GM18867 (cell line): ENCODE data around the gene ATF7IP2.
"Not testable (repeated sequence)": the region's sequence is repeated elsewhere in the genome, so short reads cannot be mapped to it uniquely, and the experiment has no call there.

Experiments used
- ATAC-seq: cut with Tn5 transposase; IDR thresholded peaks from one replicate; pipeline ENCODE4 v1.9.1; 2021; ENCODE audit warnings: mild to moderate bottlenecking, moderate library complexity; ENCODE audit not compliant: unreplicated experiment

The ATF7IP2 gene

GRCh38 chr16:10371592-10371991 lies 14.3 kb upstream of the ATF7IP2 start:
- no peak for ATAC-seq

DNA sequence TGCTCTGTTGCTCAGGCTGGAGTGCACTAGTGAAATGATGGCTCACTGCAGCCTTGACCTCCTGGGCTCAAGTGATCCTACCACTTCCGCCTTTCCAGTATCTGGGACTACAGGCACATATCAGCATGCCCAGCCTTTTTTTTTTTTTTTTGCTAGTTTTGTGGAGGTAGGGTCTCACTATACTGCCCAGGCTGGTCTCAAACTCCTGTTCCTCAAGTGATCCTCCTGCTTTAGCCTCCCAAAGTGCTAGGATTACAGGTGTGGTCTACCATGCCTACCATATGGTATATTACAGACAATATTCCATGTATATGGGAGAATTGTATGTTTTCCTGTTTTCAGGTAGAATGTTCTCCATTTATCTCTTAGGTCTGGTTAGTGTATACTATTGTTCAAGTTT lies 12.3 kb upstream of the ATF7IP2 start:
- no peak for ATAC-seq

DNA sequence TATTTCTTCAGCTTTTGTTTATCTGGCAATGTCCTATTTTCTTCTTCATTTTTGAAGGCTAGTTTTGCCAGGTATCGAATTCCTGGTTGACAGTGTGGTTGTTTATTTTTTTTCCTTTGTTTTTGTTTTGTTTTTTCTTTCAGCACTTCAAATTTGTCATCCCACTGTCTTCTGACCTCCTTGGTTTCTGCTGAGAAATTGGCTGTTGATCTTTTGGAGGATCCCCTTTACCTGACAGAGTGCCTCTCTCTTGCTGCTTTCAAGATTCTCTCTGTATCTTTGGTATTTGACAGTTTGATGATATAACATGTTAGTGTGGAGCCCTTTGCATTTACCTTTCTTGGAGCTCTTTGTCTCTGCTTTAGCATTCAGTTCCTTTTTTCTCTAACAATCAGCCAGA lies 9.6 kb upstream of the ATF7IP2 start:
- ATAC-seq: no peak

DNA sequence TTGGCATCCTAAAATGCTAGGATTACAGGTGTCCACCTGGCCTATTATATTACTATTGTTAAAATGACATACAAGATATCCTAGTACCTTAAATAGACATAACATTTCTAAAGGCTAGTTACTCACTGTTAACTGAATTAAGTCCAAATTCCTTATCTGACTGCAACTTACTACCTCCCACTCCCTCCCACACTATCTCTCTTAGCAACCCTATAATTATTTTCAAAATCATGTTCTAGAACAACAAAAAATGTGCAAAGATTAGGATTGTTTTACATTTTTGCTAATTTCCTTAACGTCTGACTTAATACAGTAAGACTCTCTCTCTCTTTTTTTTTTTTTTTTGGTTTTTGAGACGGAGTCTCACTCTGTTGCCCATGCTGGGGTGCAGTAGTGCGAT lies 2.2 kb upstream of the ATF7IP2 start:
- ATAC-seq: no peak

DNA sequence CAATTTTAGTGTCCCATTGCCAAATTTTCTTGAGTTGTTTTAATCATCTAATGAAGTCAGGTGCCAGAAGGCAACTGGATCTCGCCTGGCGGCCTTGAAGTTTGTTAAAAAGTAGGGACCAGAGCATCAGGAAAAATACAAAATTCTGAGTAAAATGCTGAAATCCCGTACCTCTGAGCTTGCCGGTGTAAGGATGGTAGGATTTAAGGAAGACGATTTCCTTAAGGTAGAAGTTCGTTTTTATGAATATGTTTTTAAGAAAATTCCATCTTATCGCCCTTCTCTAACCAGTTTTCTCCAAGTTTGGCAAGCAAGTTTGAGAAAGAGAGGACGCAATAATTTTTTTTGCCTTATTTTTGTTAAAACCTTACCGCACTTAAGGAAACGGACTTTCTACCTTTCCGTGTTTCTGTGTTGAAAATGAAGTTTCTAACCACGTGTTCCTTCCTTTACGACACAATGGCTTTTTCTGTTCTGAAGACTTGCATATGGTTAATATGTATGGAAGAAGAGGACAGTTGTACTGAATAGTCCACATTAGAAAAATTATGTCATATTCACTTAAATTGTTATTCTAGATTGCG lies 748 bp downstream of the ATF7IP2 start:
- no peak for ATAC-seq

GRCh38 chr16:10387188-10387617 lies 1.3 kb downstream of the ATF7IP2 start:
- ATAC-seq: no peak

DNA sequence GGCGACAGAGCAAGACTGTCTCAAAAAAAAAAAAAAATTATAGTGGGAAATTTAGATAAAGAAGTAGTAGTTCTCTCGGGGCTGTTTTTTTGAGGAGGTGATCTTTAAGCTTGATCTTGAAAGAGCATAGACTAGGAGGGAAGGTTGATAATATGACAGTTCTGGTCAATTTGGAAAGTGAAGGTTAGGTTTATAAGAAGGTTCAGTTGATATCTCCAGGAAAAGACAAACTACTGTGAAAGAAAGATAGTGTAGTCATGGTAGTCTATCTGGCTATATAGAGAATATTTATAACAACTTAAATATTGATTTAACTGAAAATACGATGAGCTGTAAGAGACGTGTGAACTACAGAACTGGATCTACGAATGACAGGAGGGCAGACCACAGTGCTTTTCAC lies 3.1 kb downstream of the ATF7IP2 start:
- no peak for ATAC-seq

GRCh38 chr16:10390330-10390729 lies 4.5 kb downstream of the ATF7IP2 start:
- ATAC-seq: no peak

DNA sequence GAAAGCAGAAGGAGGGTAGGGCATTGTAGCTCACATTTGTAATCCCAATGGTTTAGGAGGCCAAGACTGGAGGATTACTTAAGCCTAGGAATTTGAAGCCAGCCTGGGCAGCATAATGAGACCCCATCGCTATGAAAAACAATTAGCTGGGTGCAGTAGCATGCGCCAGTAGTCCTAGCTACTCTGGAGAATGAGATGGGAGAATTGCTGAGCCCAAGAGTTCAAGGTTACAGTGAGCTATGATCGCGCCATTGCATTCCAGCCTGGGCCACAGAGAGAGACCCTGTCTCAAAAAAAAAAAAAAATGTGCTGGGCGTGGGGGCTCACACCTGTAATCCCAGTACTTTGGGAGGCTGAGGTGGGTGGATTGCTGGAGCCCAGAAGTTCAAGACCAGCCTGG lies 5.0 kb downstream of the ATF7IP2 start:
- ATAC-seq: no peak

GRCh38 chr16:10391339-10391738 lies 5.5 kb downstream of the ATF7IP2 start:
- ATAC-seq: no peak

- no peak for ATAC-seq
Observed at GRCh38 chr16:10402975-10403374, 17.1 kb downstream of the ATF7IP2 start.

GRCh38 chr16:10405386-10405939 lies 19.6 kb downstream of the ATF7IP2 start:
- ATAC-seq: no peak

DNA sequence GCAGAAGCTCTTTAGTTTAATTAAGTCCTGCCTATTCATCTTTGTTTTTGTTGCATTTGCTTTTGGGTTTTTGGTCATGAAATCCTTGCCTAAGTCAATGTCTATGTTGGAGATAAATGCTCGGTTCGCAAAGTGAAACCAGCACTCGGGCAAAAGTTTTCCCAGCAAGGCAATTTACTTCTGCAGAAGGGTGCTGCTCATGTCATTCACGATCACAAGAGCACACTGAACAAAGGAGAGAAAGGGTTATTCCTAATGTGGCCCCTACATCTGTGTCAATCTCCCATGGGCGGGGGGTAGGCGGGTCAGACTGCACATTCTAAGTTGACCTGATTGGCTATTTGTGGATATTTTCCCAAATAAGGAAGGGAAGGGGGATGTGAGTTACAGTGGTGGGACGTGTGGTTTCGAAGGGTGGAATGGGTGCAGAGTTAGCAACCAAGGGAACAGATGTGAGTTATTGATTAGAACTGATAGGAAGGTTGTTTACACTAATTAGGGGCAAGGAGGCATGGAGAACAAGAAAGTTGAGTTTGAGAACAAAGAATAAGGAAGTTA lies 23.0 kb downstream of the ATF7IP2 start:
- no peak for ATAC-seq

DNA sequence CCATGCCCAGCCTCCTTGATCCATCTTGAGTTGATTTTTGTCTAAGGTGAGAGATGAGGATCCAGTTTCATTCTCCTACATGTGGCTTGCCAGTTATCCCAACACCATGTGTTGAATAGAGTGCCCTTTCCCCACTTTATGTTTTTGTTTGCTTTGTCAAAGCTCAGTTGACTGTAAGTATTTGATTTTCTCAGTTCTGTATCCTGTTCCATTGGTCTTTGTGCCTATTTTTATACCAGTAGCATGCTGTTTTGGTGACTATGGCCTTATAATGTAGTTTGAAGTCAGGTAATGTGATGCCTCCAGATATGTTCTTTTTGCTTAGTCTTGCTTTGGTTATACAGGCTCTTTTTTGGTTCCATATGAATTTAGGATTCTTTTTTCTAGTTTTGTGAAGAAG lies 23.9 kb downstream of the ATF7IP2 start:
- ATAC-seq: not testable (repeated sequence)

- ATAC-seq: no peak
Observed at GRCh38 chr16:10410469-10410868, 24.6 kb downstream of the ATF7IP2 start.

DNA sequence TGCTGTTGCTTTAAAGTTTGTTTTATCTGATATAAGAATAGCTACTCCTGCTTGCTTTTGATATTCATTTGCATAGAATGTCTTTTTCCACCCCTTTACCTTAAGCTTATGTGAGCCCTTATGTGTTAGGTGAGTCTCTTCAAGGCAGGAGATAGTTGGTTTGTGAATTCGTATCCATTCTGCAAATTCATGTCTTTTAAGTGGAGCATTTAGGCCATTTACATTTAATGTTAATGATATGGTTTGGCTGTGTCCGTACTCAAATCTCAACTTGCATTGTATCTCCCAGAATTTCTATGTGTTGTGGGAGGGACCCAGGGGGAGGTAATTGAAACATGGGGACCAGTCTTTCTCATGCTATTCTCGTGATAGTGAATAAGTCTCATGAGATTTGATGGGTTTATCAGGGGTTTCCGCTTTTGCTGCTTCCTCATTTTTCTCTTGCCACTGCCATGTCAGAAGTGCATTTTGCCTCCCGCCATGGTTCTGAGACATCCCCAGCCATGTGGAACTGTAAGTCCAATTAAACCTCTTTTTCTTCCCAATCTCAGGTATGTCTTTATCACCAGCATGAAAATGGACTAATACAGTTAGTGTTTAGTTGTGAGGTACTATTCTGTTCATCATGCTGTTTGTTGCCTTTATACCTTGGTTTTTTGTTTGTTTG lies 27.2 kb downstream of the ATF7IP2 start:
- no peak for ATAC-seq

DNA sequence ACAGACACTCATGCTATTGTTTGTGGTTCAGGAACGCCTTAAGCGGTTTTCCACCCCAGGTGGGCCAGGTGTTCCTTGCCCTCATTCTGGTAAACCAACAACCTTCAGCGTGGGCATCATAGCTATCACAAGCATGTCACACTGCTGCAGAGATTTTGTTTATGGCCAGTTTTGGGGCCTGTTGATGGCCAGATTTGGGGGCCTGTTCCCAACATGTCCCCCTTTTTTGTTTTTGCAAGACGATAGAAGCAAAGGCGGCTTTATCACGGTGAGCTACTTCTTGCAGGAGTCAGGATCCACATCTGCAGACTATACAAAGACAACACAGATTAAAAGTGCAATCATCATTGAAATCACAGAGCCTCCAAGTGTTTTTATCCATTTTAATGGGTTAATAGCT lies 32.3 kb downstream of the ATF7IP2 start:
- not testable (repeated sequence) for ATAC-seq

- ATAC-seq: no peak
Observed at GRCh38 chr16:10419701-10420100, 33.8 kb downstream of the ATF7IP2 start.

DNA sequence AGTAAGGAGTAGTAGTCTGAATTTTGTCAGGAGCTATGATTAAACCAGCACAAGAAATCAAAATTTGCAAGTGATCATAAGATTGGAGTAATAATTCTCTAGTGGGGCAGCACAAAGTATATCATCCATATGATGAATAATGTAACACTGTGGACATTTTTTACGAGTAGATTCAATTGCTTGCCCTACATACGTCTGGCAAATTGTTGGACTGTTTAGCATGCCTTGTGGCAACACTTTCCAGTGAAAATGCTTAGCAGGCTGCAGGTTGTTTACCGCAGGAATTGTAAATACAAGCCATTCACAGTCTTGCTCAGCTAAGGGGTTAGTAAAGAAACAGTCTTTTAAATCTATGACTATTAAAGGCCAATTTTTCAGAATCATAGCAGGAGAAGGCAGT lies 35.7 kb downstream of the ATF7IP2 start:
- no peak for ATAC-seq

DNA sequence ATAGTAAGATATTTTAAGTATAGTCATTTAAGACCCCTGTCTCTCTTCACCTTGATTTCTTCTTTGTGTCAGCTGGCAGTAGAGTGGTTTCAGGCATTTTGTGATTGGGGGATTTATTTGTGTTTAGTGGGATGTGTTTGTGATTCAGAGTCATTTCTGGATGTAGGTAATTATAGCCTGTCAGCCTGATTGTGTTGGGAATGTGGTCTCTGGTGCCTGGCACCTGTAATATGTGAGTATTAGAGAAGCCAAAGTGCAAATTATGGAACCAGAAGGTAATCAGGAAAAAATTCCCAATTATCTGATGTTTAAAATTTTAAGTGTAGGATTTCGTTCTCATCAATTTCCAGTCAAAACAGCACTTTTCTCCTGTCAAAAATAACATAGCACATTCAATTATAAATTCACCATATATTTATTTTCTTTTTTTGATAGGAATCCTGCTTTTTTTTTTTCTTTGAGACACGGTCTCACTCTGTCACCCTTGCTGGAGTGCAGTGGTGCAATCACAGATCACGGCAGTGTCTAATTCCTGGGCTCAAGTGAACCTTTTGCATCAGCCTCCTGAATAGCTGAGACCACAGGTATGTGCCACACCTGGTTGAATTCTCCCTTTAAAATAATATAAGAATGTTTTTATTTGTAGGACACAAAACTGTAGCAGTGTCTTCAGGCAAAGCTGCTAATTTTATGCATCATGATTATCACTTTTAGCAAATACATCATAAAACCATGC lies 42.7 kb downstream of the ATF7IP2 start:
- ATAC-seq: no peak

DNA sequence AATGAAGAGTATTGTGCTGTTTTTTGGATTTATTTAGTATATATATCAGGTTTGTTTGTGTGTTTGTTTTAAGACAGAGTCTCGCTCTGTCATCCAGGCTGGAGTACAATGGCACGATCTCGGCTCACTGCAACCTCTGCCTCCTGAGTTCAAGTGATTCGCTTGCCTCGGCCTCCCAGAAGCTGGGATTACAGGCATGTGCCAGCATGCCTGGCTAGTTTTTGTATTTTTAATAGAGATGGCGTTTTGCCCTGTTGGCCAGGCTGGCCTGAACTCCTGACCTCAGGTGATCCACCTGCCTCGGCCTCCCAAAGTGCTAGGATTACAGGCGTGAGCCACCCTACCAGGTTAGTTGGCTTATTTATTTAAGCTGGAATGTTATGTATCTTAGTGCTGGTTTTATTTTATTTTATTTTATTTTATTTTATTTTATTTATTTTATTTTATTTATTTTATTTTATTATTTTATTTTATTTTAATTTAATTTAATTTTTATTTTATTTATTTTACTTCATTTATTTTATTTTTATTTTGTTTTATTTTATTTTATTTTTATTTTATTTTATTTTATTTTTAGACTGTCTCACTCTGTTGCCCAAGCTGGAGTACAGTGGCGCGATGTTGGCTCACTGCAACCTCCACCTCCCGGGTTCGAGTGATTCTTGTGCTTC lies 43.6 kb downstream of the ATF7IP2 start:
- not testable (repeated sequence) for ATAC-seq
